Activated CD8-positive, alpha-beta T cell treated with anti-CD3 and anti-CD28 coated beads, Interleukin-2, amount 10 ng/mL, durations not matched to agents 7 days and 5 days (primary cell): ENCODE measurements around the gene NR1H3. TPM values are rescaled to one million over a fixed set of nuclear protein-coding genes. Genes with fewer than 3 reads are reported as not detected.

Experiments
- ATAC-seq: fragments of 150-1000 bp; cut with Tn5 transposase; one replicate; pipeline ENCODE4 v1.10.0; 2021; ENCODE audit warnings: moderate library complexity
- CTCF ChIA-PET: fragments of 350-600 bp; sonication (Branson Sonifier 250); formaldehyde crosslinking; loops from one replicate; lab custom pipeline; 2021; ENCODE audit warnings: antibody characterized with exemption; lab: Charles Lee
- POLR2A ChIA-PET: fragments of 350-600 bp; sonication (Branson Sonifier 250); formaldehyde crosslinking; loops from one replicate; lab custom pipeline; 2021; ENCODE audit warnings: antibody characterized with exemption; lab: Charles Lee
- DNase-seq: peaks from one replicate; pipeline ENCODE4 v3.0.0-alpha.2; 2020
- H3K27ac Mint-ChIP-seq: one replicate; pipeline ENCODE4 v1.8.0; 2021; ENCODE audit warnings: mild to moderate bottlenecking, mixed read lengths
- H3K27me3 Mint-ChIP-seq: one replicate; pipeline ENCODE4 v1.8.0; 2021; ENCODE audit warnings: low read depth, mixed read lengths
- H3K36me3 Mint-ChIP-seq: one replicate; pipeline ENCODE4 v1.8.0; 2021; ENCODE audit warnings: low read depth, mixed read lengths
- H3K4me1 Mint-ChIP-seq: one replicate; pipeline ENCODE4 v1.8.0; 2021; ENCODE audit warnings: low read depth, mixed read lengths
- H3K4me3 Mint-ChIP-seq: one replicate; pipeline ENCODE4 v1.8.0; 2021; ENCODE audit warnings: mild to moderate bottlenecking, mixed read lengths
- H3K9me3 Mint-ChIP-seq: one replicate; pipeline ENCODE4 v1.8.0; 2022; ENCODE audit warnings: mixed read lengths; ENCODE audit not compliant: insufficient read depth
- total RNA-seq, 2 experiments: library from RNA; stranded (reverse); gene quantifications; one replicate each; pipeline ENCODE4 v1.2.3, GENCODE V29; 2021

NR1H3 gene
- total RNA-seq, 2 experiments from 2014 or later: 11.7 to 12.6 TPM

DNA sequence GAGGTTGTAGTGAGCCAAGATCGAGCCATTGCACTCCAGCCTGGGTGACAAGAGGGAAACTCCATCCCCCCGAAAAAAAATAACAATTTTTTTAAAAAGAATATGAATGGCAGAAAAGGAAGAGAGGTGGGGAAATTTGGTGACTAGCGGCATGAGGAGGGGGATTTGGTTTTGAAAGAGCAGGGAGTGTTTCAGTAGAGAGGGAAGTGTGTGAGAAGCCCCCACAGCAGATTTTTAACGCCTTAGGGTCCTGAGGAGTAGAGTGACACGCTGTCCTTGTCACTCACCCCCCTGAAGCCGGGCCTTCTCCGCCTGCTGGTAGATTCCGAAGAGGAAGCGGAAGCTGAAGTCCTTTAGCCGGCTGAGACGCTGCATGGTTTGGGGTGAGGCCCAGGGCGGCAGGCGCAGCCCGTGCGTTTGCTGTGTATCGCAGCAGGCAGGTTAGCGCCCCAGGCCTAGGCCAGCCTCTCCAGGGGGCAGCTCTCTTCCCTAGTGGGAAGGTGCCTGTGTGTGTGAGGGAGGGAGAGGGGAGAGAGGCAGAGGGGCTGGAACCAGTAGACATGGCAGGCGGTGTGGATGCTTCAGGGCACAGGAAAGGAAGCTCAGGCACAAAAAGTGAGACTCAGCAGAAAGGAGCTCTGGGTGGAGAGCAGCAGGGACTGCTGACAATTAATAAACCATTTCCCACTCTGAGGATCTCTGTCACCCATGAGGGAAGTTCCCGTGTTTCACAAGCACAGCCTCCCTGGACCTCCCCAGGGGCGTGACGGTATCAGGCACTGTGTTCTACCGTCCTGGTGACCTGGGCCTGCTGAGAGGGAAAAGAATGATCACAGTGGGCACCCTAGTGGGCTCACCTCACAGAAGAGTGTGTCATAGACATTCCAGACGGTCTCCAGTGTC lies 13.1 kb upstream of the NR1H3 start:
- Mint-ChIP-seq H3K4me3 (no peak overlapping the region), H3K27ac (peak overlapping the region; percentile 21)
- CTCF ChIA-PET: interaction anchor here (1.0 to 1.5 kb wide), 3 partner anchors 14 to 29 kb away, joined by 3 to 4 read pairs (median 3); no protein-coding TSS in a partner anchor

DNA sequence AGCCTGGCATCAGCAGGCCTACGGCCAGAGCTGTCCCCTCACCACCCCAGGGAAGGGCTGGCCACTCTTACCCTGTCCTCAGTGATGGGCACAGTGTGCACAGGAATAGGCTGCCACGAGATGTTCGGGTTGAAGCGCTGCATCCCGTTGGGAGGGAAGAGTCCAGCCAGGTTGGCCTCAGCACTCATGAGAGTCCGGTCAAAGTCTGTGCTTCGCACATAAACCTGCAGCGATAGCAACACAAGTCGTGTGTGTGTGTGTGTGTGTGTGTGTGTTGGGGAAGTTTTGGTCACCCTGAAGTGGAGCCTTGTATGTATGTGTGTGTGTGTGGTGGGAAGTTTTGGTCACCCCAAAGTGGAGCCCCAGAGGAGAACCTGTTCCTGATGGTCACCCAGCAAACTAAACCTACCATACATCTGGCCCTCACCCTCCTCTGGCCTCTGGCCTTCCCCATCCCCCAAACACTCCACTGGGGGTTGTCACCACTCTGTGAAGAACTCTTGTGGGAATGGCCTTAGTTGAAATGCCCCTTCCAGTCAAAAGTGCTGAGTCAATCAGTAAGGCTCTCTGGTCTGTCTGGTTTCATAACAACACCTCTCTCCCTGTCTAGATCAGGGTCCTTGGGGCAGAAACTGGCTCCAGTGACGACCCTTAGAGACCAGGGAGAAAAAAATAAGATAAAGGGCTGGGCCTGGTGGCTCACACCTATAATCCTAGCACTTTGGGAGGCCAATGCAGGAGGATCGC lies 12.0 kb upstream of the NR1H3 start:
- Mint-ChIP-seq H3K27ac (peak overlapping the region; percentile 40), H3K9me3 (no peaks in the 10 kb centered on the region), H3K36me3 (peaks cover 50% of the 10 kb centered on the region), H3K27me3 (no peaks in the 10 kb centered on the region), H3K4me3 (no peak overlapping the region), H3K4me1 (peaks cover 26% of the 10 kb centered on the region)
- CTCF ChIA-PET: interaction anchor here (0.6 to 5.6 kb wide), 3 partner anchors 13 to 15 kb away, joined by 3 to 68 read pairs (median 3); partner anchors contain the start of gene NR1H3
- DNase-seq: no peak
- POLR2A ChIA-PET: interaction anchor here (0.5 to 1.2 kb wide), 2 partner anchors 19 to 31 kb away, joined by 3 to 6 read pairs; partner anchors contain the start of gene DDB2
- no peak for ATAC-seq

More for the DNA sequence above, 13.1 kb upstream of the NR1H3 start:
- ATAC-seq (no peak), DNase-seq (no peak)
- Mint-ChIP-seq H3K27me3 (no peaks in the 10 kb centered on the region), H3K36me3 (peaks cover 58% of the 10 kb centered on the region), H3K9me3 (no peaks in the 10 kb centered on the region), H3K4me1 (peaks cover 23% of the 10 kb centered on the region)
- POLR2A ChIA-PET: interaction anchor here (0.5 to 1.8 kb wide), 3 partner anchors 15 to 30 kb away, joined by 3 to 5 read pairs (median 4); partner anchors contain the start of gene DDB2

DNA sequence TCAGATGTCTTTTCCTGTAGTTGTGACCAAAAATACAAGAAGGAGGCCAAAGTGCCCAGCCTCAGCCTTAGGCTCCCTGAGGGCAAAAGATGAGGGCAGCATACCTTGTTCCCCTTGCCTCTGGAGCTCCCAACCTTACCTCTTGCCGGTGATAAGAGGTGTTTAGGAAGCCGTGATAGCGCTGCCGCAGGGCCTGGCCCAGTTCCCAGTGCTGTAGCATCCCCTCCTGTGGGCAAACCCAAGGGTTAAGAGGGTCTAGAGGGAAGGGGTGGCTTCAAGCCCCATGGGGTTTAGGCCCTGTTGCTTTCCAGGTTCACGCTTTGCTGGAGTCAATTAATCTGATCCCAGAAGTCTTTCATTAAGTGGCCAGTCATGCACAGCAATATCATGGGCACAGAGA lies 10.3 kb upstream of the NR1H3 start:
- Mint-ChIP-seq H3K4me1 (peaks cover 30% of the 10 kb centered on the region), H3K9me3 (no peaks in the 10 kb centered on the region), H3K4me3 (peak overlapping the region; percentile 92), H3K27me3 (no peaks in the 10 kb centered on the region), H3K36me3 (peaks cover 36% of the 10 kb centered on the region), H3K27ac (peak overlapping the region; percentile 95)
- DNase-seq (no peak), ATAC-seq (no peak)
- ChIA-PET CTCF (interaction anchor here (0.6 to 5.6 kb wide), 9 partner anchors 8 to 95 kb away, joined by 3 to 68 read pairs (median 4); partner anchors contain the start of genes ARFGAP2, DDB2 and NR1H3), POLR2A (interaction anchor here (0.9 to 3.3 kb wide), 9 partner anchors 8 to 60 kb away, joined by 3 to 41 read pairs (median 11); partner anchors contain the start of genes DDB2 and MADD)

DNA sequence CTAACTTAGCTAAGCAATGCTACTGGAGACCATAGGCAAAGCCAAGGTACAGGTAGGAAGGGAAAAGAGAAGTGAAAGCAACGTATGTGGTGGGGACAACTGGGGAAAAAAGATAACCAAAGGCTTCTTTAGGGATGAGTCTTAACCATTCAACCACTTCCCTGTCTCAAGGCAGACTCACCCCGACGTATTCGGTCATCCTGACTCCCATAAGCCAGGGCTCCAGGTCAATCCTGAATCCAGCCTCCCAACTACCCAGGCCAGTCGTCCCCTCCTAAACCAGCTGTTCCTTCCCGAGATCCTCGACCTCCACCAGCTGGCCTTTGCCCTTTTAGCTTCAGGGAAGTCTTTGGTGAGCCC lies 9.5 kb upstream of the NR1H3 start:
- no peak for DNase-seq

DNA sequence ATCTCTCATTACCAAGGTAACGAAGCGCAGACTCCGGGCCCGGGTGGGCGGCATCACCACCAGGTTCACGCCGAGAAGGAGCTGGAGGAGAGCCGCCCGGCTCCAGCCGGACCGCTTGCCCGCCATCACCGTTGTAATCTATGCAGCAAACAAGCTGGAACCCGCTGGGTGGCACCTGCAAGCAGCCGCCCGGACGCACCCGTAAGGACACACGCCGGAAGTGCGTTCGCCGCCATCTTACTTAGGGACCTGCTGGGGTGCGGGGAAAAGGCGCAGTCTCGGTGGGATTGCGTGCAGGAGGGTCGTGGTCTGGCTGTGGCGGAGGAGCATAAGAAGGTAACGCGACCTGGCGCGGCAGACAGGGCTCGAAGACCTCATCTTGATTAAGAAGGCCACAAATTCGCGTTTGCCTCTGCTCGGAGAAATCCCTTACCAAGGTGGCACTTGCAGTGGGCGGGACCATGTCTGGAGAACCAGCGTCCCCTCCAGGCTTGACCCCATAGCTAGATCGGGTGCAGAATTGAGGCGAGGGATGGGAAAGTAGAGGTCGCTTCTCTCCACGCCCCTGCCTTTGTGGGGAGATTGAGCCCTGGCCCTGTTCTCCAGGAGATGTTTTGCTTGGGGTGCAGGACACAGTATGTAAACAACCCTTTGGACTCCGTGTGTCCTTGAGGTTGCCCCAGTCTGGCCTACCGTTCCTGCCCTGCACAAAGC lies 9.0 kb upstream of the NR1H3 start, which contains the start of gene ACP2:
ACP2 (minus strand) TSS at position 151 of the 714 bp plus-strand sequence; CDS start at position 126, 25 bp downstream.
- CTCF ChIA-PET: interaction anchor here (0.7 to 5.6 kb wide), 15 partner anchors 9 to 164 kb away, joined by 3 to 68 read pairs (median 8); partner anchors contain the start of genes ARFGAP2, DDB2 and NR1H3

More for the DNA sequence above, 9.5 kb upstream of the NR1H3 start:
- Mint-ChIP-seq H3K27me3 (no peaks in the 10 kb centered on the region), H3K9me3 (no peaks in the 10 kb centered on the region), H3K4me1 (peaks cover 30% of the 10 kb centered on the region), H3K4me3 (peak overlapping the region; percentile 92), H3K27ac (peak overlapping the region; percentile 95), H3K36me3 (peaks cover 29% of the 10 kb centered on the region)
- ATAC-seq: peak; percentile 36
- CTCF ChIA-PET: interaction anchor here (0.7 to 5.6 kb wide), 14 partner anchors 9 to 164 kb away, joined by 3 to 68 read pairs (median 8); partner anchors contain the start of genes ARFGAP2, DDB2 and NR1H3
- POLR2A ChIA-PET: interaction anchor here (0.6 to 3.3 kb wide), 16 partner anchors 9 to 548 kb away, joined by 3 to 41 read pairs (median 5); partner anchors contain the start of genes ARHGAP1, DDB2, MADD and NR1H3

GRCh38 chr11:47249378-47249715 lies 8.4 kb upstream of the NR1H3 start:
- POLR2A ChIA-PET: interaction anchor here (1.3 to 3.3 kb wide), 9 partner anchors 10 to 95 kb away, joined by 3 to 41 read pairs (median 13); partner anchors contain the start of genes DDB2, MADD and NR1H3
- H3K27ac Mint-ChIP-seq: peak overlapping the region; percentile 95
- CTCF ChIA-PET: interaction anchor here (1.0 to 5.6 kb wide), 11 partner anchors 10 to 72 kb away, joined by 3 to 68 read pairs (median 8); partner anchors contain the start of genes ARFGAP2, DDB2 and NR1H3
- peaks cover 21% of the 10 kb centered on the region for H3K36me3 Mint-ChIP-seq
- peak overlapping the region; percentile 92 for H3K4me3 Mint-ChIP-seq
- H3K9me3 Mint-ChIP-seq: no peaks in the 10 kb centered on the region
- ATAC-seq: no peak
- DNase-seq: no peak
- peaks cover 30% of the 10 kb centered on the region for H3K4me1 Mint-ChIP-seq
- no peaks in the 10 kb centered on the region for H3K27me3 Mint-ChIP-seq

More for the DNA sequence above, 9.0 kb upstream of the NR1H3 start, which contains the start of gene ACP2:
- H3K27ac Mint-ChIP-seq: peak within 1 kb of the TSS; percentile 95
- peak within 1 kb of the TSS; percentile 92 for H3K4me3 Mint-ChIP-seq
- peak; percentile 98 for ATAC-seq
- H3K27me3 Mint-ChIP-seq: no peaks in the 10 kb centered on the region
- H3K9me3 Mint-ChIP-seq: no peaks in the 10 kb centered on the region
- H3K4me1 Mint-ChIP-seq: peaks cover 30% of the 10 kb centered on the region
- POLR2A ChIA-PET: interaction anchor here (0.6 to 3.3 kb wide), 16 partner anchors 9 to 548 kb away, joined by 3 to 41 read pairs (median 5); partner anchors contain the start of genes ARHGAP1, DDB2, MADD and NR1H3
- peaks cover 25% of the 10 kb centered on the region for H3K36me3 Mint-ChIP-seq
- DNase-seq: peak; percentile 92

GRCh38 chr11:47251751-47252150 lies 6.0 kb upstream of the NR1H3 start:
- H3K36me3 Mint-ChIP-seq: peaks cover 10% of the 10 kb centered on the region
- no peak overlapping the region for H3K27ac Mint-ChIP-seq
- peaks cover 34% of the 10 kb centered on the region for H3K4me1 Mint-ChIP-seq
- no peaks in the 10 kb centered on the region for H3K27me3 Mint-ChIP-seq
- no peaks in the 10 kb centered on the region for H3K9me3 Mint-ChIP-seq
- POLR2A ChIA-PET: interaction anchor here (0.6 to 1.2 kb wide), 2 partner anchors 15 to 63 kb away, joined by 3 to 4 read pairs; no protein-coding TSS in a partner anchor
- DNase-seq (no peak), ATAC-seq (no peak)
- no peak overlapping the region for H3K4me3 Mint-ChIP-seq
- CTCF ChIA-PET: interaction anchor here (5.6 kb wide), 1 partner anchor 7 kb away, joined by 68 read pairs; the partner anchor contains the start of gene NR1H3

- no peaks in the 10 kb centered on the region for H3K27me3 Mint-ChIP-seq
- DNase-seq (no peak), ATAC-seq (no peak)
- no peak overlapping the region for H3K4me3 Mint-ChIP-seq
- no peak overlapping the region for H3K27ac Mint-ChIP-seq
- peaks cover 2% of the 10 kb centered on the region for H3K36me3 Mint-ChIP-seq
- peaks cover 31% of the 10 kb centered on the region for H3K4me1 Mint-ChIP-seq
- POLR2A ChIA-PET: interaction anchor here (0.7 kb wide), 2 partner anchors 9 to 12 kb away, joined by 3 read pairs; no protein-coding TSS in a partner anchor
- CTCF ChIA-PET: no interaction called here
- H3K9me3 Mint-ChIP-seq: no peaks in the 10 kb centered on the region
These were observed 4.1 kb upstream of the NR1H3 start for GRCh38 chr11:47253660-47254059.

- H3K9me3 Mint-ChIP-seq: no peaks in the 10 kb centered on the region
- no peak overlapping the region for H3K4me3 Mint-ChIP-seq
- H3K27me3 Mint-ChIP-seq: no peaks in the 10 kb centered on the region
- no peak overlapping the region for H3K27ac Mint-ChIP-seq
- ChIA-PET POLR2A (interaction anchor here (0.7 kb wide), 2 partner anchors 9 to 13 kb away, joined by 3 read pairs; no protein-coding TSS in a partner anchor), CTCF (no interaction called here)
- H3K4me1 Mint-ChIP-seq: peaks cover 35% of the 10 kb centered on the region
- H3K36me3 Mint-ChIP-seq: peaks cover under 1% of the 10 kb centered on the region
- ATAC-seq: no peak
- DNase-seq: no peak
These were observed 3.4 kb upstream of the NR1H3 start for GRCh38 chr11:47254386-47254785.

DNA sequence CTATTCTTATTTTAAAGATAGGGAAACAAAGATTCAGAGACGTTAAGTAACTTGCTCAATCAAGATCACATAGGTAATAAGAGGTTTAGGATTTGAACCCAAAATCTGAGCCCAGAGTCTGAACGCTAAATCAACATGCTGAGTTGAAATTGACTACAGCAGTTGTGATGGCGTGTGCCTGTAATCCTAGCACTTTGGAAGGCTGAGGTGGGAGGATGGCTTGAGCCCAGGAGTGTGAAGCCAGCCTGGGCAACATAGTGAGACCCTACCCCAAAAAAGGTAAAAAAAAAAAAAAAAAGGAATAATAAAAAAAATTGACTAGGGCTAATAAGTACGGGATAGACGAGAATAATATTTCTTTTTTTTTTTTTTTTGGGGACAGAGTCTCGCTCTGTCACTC lies 1.4 kb upstream of the NR1H3 start:
- CTCF ChIA-PET: interaction anchor here (3.9 to 4.7 kb wide), 3 partner anchors 8 to 78 kb away, joined by 54 to 68 read pairs (median 54); partner anchors contain the start of genes ACP2, ARFGAP2 and MADD
- DNase-seq (no peak), ATAC-seq (no peak)
- no peaks in the 10 kb centered on the region for H3K27me3 Mint-ChIP-seq
- no peak overlapping the region for H3K4me3 Mint-ChIP-seq
- no peaks in the 10 kb centered on the region for H3K9me3 Mint-ChIP-seq
- no peak overlapping the region for H3K27ac Mint-ChIP-seq
- H3K36me3 Mint-ChIP-seq: no peaks in the 10 kb centered on the region
- POLR2A ChIA-PET: interaction anchor here (0.6 kb wide), 1 partner anchor 132 kb away, joined by 3 read pairs; no protein-coding TSS in a partner anchor
- H3K4me1 Mint-ChIP-seq: peaks cover 37% of the 10 kb centered on the region
